HS-5 (cell line): ENCODE results near the gene DDIT4.
"Not testable (repeated sequence)": the region's sequence is repeated elsewhere in the genome, so short reads cannot be mapped to it uniquely, and the experiment has no call there.

ENCODE experiments used
- DNase-seq: peaks from one replicate; pipeline ENCODE4 v3.0.0-alpha.2; 2012; ENCODE audit warnings: low read depth

Gene DDIT4

GRCh38 chr10:72249176-72249862 lies 24.4 kb upstream of the DDIT4 start:
- not testable (repeated sequence) for DNase-seq

- DNase-seq, result no peak
Observed at GRCh38 chr10:72250666-72251065, 23.1 kb upstream of the DDIT4 start.

DNA sequence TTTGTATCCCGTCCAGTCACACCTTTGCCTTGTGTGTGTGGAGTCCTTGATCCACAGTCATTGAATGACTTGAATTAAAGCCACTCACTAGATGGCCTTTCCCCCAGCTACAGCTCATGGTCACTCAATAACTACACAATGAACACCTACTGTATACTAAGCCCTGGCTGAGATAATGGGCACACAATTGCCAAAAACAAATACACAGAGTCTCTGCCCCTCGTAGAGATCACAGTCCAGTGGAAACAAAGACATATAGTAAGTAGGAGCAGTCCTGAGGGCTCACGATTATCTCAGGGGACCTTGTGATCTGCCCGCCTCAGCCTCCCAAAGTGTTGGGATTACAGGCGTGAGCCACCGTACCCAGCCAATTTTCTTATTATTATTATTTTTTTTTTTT lies 22.1 kb upstream of the DDIT4 start:
- DNase-seq, result no peak

DNA sequence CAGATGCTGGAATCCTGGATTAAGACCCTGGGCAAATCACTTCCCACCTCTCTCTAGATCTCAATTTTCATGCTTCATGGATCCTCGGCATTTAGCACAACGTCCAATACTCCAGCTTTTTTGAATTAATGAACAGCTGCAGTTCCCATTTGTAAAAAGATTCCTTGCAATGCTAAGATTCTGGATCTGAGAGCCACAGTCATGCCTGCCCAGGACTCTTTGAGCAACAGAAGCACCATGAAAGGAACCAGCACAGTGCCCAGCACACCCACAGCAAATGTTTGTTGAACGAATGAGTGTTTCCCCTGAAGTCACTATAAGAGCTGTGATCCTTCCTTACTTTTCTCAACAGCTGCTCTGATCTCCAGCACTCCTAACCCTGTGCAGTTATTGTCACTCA lies 20.8 kb upstream of the DDIT4 start:
- no peak for DNase-seq

GRCh38 chr10:72253578-72253977 lies 20.1 kb upstream of the DDIT4 start:
- DNase-seq, result no peak

DNA sequence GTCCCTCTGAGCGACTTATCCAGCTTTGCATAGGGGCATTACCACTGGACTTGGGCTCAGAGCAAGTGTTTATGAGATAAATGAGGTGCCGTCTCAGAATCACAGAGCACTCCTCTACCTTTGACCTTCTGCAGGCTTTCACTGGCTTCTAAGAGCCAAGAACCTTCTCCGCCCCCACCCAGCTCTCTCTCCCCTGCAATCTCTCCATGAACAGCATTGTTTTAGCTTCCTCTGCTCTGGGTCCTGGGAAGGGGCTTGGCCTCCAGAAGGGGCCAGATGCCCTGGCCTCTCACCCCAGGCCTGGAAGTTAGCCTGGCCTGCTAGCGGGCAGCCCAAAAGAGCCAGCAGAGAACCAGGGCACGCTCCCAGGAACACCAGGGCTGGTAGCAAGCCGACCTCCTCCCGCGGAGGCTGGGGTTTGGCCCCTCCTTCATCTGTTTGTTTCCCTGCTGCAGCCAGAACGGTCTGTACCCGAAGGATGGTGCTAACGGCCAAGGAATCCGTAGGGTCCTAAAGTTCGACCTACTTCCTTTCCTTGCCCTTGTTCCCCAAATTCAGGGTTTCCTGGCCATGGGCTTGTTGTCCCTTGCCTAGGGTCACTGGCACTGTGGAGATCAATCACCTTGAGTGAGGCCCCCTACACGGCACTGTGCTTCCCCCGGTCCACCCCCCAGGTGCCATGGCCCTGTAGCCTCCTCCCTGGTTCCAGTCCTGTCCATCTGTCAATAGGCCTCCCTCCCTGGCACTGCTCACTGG lies 18.7 kb upstream of the DDIT4 start:
- no peak for DNase-seq

GRCh38 chr10:72255977-72256729 lies 17.6 kb upstream of the DDIT4 start:
- DNase-seq, result no peak

DNA sequence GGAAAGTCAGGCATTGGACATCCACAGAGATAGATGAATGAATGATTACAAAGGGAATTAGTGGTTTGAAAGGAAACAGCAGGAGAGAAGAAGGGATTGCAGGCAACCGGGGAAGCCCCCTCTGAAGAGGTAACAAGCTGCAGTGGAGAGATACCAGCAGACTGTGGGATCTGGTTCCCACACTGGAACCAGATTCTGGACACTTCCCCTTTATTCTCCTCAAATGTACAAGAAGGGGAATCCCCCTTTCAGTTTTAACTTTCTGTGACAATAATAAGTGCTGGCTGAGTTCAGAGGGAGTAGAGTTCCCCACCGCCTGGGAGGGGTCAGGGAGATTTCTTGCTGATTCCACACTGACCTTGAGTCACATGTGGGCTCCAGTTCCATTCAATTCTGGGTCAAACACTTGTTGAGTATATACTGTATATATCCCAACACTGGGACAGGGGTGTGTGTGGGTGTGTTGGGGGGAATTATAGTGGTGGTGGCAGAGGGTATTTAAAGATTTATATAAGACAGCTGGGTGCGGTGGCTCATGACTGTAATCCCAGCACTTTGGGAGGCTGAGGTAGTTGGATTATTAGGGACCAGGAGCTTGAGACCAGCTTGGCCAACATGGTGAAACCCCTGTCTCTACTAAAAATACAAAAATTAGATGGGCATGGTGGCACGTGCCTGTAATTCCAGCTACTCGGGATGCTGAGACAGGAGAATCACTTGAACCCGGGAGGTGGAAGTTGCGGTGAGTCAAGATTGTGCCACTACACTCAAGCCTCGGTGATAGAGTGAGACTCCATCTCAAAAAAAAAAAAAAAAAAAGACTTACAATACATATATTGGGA lies 16.5 kb upstream of the DDIT4 start:
- DNase-seq, result no peak

GRCh38 chr10:72258617-72259016 lies 15.1 kb upstream of the DDIT4 start:
- no peak for DNase-seq

DNA sequence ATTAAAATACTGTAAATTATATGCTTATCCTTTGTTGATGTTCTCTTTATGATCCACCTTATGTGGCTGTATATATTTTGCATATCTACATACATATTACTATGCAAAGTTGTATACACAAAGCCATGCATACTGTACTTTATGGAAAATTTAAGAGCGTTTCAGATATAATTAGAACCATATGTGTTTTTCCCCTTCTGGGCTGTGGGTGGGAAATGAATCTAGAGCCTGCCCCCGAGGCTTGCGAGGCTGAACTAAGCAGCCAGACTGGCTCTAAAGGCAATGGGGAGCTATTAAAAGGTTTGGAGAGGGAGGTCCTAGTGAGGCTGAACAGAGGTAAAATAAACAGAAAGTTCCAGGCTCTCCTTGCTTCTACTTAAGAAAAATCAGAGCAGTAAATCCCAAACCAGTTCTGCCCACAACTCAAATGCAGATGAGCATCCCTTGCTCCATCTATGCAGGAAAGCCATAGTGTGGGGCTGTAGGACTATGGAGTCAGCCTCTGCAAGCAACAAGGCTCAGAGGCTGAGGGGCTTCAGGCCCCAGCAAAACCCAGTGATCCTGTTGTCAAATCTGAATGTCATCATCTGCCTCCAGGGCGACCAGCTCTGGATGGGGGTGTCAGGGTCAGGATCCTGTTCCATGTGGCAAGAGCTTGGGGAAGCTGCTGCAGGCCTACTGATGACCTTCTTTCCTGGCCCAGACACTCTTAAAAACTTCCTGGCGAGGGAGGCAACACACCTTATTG lies 14.1 kb upstream of the DDIT4 start:
- DNase-seq, result no peak

- no peak for DNase-seq
Observed at GRCh38 chr10:72260239-72260975, 13.3 kb upstream of the DDIT4 start.

DNA sequence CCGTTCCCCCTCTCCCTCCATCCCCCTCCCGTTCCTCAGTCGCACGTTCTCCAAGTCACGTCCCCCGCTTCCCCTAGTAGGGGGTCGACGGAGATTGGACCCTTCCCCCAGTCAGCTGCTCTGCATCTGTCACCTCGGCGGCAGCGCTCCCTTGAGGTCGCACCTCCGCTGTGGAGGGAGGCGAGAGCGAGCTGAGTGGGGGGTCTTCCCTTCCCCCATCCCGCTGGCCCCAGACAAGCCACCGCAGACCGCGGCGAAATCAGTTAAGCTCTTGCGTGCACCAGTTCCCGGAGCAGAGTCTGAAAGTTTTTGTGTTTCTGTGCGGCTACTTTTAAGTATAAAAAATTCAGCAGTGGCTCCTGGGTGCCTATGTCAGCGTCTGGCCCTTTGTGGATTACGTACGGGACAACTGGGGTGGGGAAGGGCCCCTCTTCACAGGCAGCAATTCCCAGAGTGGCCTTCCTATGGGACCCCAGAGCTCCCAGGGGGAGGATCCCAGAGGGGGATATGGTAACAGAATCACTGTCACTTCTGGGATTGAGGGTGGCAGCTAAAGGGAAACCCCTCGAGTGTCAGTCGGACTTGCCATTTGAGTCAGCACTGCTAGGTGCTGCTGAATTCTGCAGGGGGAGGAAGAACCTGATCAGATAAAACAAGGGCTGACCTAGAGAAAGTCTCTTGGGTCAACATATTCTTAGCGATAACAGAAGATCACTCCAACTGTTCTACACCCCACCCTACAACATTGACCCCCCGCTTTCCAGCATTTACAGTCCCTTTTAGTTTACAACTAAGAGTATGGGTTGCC lies 12.5 kb upstream of the DDIT4 start:
- DNase-seq, result no peak

- no peak for DNase-seq
Observed at GRCh38 chr10:72261784-72262404, 11.8 kb upstream of the DDIT4 start.

DNA sequence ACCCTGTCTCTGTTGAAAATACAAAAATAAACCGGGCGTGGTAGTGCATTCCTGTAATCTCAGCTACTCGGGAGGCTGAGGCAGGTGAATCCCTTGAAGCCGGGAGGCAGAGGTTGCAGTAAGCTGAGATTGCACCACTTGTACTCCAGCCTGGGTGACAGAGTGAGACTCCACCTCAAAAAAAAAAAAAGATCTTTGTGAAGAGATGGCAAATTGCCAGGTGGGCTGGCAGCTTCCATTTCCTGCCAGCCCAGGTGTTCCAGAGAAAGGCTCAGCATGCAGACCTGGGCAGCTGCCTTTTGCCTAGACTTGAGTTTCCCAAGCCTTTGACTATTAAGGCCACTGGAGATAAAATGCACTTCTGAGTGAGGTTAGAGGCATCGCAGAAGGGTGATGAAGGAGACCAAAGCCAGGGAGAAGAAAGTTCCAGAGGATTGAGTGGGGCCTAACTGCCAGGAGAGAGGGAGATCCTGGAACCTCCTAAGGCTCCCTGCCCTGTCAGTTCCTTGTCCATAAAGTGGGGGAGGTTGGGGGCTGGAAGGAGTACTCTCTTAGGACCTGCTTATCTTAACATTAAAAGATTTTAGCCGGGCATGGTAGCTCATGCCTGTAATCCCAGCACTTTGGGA lies 10.0 kb upstream of the DDIT4 start:
- DNase-seq, result no peak

DNA sequence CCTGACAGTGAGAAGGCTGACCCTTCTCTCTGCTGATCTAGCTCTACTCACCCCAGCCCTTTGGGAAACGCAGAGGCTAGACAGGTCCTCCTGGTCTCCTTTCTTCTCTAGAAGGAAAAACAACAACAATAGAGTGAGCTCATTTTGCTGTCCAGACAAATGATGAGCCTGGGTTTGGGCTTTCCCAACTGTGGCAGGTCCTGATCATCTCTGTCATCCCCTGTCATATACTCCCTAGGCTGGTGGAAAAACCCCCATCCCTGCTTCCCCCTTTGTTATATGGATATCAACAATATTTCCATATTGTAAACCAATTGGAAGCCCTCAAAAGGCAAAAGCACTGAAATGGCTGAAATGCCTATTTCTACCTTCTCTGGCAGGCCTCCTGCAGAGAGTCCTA lies 9.2 kb upstream of the DDIT4 start:
- DNase-seq, result no peak

DNA sequence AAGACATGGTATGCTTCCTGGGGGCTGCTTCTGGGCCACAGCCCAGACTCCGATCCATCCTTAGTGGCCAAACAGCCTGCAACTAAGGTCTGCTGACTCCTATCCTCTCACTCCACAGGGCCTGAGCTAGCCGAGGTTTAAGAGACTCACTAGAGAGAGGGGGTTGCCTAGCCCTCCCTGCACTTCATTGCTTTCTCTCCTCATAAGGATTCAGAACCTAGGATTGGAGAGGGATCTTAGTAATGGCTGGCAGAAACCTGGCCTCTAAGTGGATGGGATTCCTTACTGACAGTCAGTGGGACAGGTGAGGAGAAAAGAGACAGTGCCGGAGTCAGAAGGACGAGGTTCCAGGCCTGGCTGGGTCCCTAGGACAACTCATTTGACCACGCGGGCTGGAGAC lies 8.2 kb upstream of the DDIT4 start:
- DNase-seq, result no peak

GRCh38 chr10:72265990-72266865 lies 7.5 kb upstream of the DDIT4 start:
- DNase-seq, result no peak

GRCh38 chr10:72267381-72267780 lies 6.3 kb upstream of the DDIT4 start:
- DNase-seq, result no peak
